HG03066 (cell line): ENCODE measurements around the gene EPN3.

Experiments used
- ATAC-seq: cut with Tn5 transposase; IDR thresholded peaks from one replicate; pipeline ENCODE4 v1.9.1; 2021; ENCODE audit warnings: low read depth; ENCODE audit not compliant: unreplicated experiment

The EPN3 gene

DNA sequence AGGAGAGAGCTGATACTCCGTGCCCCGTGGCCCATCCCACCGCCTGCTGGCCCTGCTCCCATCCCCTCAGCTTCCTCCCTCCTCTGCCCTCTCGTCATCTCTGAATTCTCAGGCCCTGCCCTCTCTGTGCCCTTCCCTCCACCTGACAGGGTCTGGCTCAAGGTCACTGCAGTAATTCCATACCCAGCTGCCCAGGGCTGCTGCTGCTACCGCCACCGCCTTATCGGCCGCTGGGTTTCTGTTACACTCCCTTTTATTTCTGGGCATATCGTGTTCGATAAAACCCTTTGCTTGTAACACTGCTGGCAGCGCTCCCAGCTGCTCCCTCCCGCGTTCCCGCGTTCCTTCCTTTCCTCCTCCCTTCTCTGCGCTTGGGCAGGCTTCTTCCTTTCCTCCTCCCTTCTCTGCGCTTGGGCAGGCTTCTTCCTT, 1.2 kb downstream of the EPN3 start:
- no peak for ATAC-seq

GRCh38 chr17:50534222-50534978, 1.9 kb downstream of the EPN3 start:
- no peak for ATAC-seq

GRCh38 chr17:50534979-50535326, 2.4 kb downstream of the EPN3 start:
- ATAC-seq: no peak

DNA sequence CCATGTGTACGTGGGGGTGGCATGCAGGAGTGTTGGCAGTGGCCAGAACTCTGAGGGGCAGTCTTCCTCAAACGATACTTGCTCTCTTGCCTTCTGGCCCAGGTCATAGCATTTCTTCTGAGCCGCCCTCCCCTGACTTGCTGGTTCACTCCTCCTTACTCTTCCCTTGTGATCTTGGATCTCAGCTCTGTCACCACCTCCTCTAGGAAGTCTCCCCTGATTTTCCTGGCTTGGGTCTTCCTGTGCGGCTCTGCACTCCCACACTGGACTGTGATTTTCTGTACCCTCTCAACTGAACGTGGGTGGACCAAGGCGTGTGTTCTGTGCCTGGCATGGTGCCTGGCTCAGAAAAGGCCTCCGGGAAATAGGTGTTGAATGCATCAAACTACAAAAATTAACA, 2.9 kb downstream of the EPN3 start:
- no peak for ATAC-seq

- ATAC-seq: no peak
Measured at GRCh38 chr17:50536683-50537646, 4.4 kb downstream of the EPN3 start.

GRCh38 chr17:50537721-50538548, 5.4 kb downstream of the EPN3 start:
- no peak for ATAC-seq

GRCh38 chr17:50538549-50539410, 6.2 kb downstream of the EPN3 start:
- ATAC-seq: no peak

GRCh38 chr17:50539762-50540559, 7.4 kb downstream of the EPN3 start:
- no peak for ATAC-seq

GRCh38 chr17:50540560-50541401, 8.2 kb downstream of the EPN3 start:
- ATAC-seq: no peak

DNA sequence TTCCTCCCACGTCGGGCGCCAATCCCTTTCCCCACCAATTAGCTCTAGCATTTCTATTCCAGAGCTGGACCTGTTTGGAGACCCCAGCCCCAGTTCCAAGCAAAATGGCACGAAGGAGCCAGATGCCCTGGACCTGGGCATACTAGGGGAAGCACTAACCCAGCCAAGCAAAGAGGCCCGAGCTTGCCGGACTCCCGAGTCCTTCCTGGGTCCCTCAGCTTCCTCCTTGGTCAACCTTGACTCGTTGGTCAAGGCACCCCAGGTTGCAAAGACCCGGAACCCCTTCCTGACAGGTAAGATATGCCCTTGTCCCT, 8.8 kb downstream of the EPN3 start:
- ATAC-seq: no peak

GRCh38 chr17:50541716-50542688, 9.5 kb downstream of the EPN3 start:
- ATAC-seq: peak; percentile 75

GRCh38 chr17:50542795-50543774, 10.6 kb downstream of the EPN3 start:
- ATAC-seq: no peak

DNA sequence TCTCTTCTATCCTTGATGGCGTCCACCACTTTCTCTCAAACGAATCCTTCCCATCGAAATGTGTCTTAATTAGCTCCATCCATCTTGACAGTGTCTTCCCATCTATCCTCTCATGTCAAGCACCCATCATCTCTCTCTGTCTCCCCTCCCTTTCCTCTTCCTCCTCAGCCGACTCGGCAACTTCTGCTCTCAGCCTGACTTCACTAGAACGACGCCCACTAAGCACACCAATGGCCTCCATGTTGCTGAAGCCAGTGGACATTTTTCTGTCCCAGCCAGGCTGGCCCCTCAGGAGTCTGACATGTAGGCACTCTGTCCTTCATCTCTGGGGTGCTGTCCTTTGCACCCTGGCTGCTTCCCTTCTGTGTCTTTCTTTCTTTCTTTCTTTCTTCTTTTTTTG, 12.0 kb downstream of the EPN3 start:
- no peak for ATAC-seq

- ATAC-seq: no peak
Measured at GRCh38 chr17:50545311-50545710, 12.8 kb downstream of the EPN3 start.

- no peak for ATAC-seq
Measured at GRCh38 chr17:50546701-50547034, 14.1 kb downstream of the EPN3 start.

DNA sequence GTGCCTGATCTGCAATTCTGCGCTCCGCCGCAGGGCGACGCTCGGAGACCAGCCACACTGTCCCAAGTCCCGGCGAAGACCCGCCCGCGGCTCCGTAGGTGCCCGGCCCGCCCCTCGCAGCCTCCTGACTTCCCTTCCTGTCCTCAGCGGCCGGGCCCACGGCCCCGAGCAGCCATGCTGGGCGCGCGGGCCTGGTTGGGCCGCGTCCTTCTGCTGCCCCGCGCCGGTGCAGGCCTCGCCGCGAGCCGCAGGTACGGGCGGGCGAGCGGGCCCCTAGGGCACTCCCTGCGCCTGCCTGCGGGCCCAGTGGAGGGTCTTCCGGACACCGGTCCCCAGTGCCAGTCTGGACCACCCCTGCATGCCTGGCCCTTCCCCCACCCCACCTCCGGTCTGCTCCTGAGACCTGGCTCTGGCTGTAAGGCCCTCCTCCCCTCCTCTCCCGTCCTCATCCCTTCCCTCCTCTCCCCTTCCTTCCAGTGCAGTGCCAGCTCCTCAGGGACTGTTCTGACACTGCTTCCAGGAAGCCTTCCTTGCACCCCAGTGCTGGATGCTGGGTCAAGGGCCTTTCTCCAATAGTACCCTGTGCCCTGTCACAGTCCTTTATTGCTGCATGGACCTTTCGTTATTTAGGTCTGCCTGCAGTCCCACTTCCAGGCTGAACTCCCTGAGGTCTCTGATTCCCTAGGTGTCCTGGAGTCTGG, 14.7 kb downstream of the EPN3 start, which contains the start of gene SPATA20:
TSS of gene SPATA20 (plus strand) at position 140 of the 701 bp plus-strand sequence. CDS start at position 175, 35 bp downstream.
- ATAC-seq: peak; percentile 62
